ENCODE results near the gene DDAH1. TPM values are rescaled to one million over a fixed set of nuclear protein-coding genes. Genes with fewer than 3 reads are reported as not detected.

The DDAH1 gene
- total and polyA plus RNA-seq, 2 of the 4 experiments (the other 2 are of a cell fraction) = 78.0 to 94.5 TPM

GRCh38 chr1:85488126-85488525 is 23.2 kb upstream of the DDAH1 start:
- H2AK9ac ChIP-seq (replicated peaks; ENCODE audit: low read depth, low read length, poor library complexity) = no peak overlapping the region
- H3K56ac ChIP-seq (ENCODE audit: extremely low read depth, insufficient read depth, low read length) = no peak overlapping the region
- H3K18ac ChIP-seq (ENCODE audit: low read depth, low read length) = no peak overlapping the region
- TF ChIP-seq, protein P1, sequence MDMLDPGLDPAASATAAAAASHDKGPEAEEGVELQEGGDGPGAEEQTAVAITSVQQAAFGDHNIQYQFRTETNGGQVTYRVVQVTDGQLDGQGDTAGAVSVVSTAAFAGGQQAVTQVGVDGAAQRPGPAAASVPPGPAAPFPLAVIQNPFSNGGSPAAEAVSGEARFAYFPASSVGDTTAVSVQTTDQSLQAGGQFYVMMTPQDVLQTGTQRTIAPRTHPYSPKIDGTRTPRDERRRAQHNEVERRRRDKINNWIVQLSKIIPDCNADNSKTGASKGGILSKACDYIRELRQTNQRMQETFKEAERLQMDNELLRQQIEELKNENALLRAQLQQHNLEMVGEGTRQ (IDR thresholded peaks at IDR 0.05; ENCODE audit: low read depth, low read length) = no peak
- H2BK5ac ChIP-seq (ENCODE audit: low read depth, low read length, poor library complexity, severe bottlenecking) = no peak overlapping the region
- CTCF ChIA-PET = no interaction called here
- H3K9ac ChIP-seq (ENCODE audit: low read depth, low read length) = no peak overlapping the region
- H3K14ac ChIP-seq (replicated peaks; ENCODE audit: low read depth, low read length) = no peak overlapping the region
- H3K36me3 ChIP-seq (ENCODE audit: control insufficient read depth, insufficient read depth, low read length) = peaks cover 6% of the 10 kb centered on the region
- dilution Hi-C loops (cut with HindIII; ENCODE audit: low sequenced_read_pairs, unreplicated experiment) (no loop called here), in situ Hi-C loops (cut with MboI; ENCODE audit: low sequenced_read_pairs) (no loop called here), intact Hi-C loops (cut with micrococcal nuclease) (no loop called here)
- H3K27me3 ChIP-seq (ENCODE audit: control insufficient read depth, insufficient read depth, low read length) = no peaks in the 10 kb centered on the region
- H3K79me1 ChIP-seq (ENCODE audit: low read depth in 1 of 2, low read length in 2 of 2) = peaks cover 35 to 76% of the 10 kb centered on the region in 2 experiments
- no peaks in the 10 kb centered on the region for H3K9me3 ChIP-seq (ENCODE audit: control insufficient read depth, insufficient read depth, low read length)
- no peak overlapping the region for H3K4me2 ChIP-seq (ENCODE audit: low read depth, low read length)
- no peak overlapping the region for H3K4ac ChIP-seq (ENCODE audit: low read depth, low read length)
- H3K9me1 ChIP-seq (ENCODE audit: insufficient read depth, low read length) = peaks cover 3% of the 10 kb centered on the region
- no peak overlapping the region for H4K91ac ChIP-seq (ENCODE audit: insufficient read depth, low read depth, low read length)
- no peak overlapping the region for H3K27ac ChIP-seq (ENCODE audit: insufficient read depth, low read length)
- POLR2A ChIA-PET (ENCODE audit: unreplicated experiment) = no interaction called here
- no peak for ATAC-seq (ENCODE audit: low read depth)
- no peak overlapping the region for H2BK15ac ChIP-seq (ENCODE audit: low read depth, low read length)
- H3K23ac ChIP-seq (ENCODE audit: low read depth, low read length) = no peak overlapping the region
- no peak overlapping the region for H4K5ac ChIP-seq (ENCODE audit: low read depth, low read length)
- no TSS peak for BruUV-seq (replicated peaks)
- DNase-seq = no peak
- H4K20me1 ChIP-seq (ENCODE audit: insufficient read depth, low read length) = 0 out of 2 replicates have a peak, but pooled peaks cover 5% of the 10 kb centered on the region
- H4K8ac ChIP-seq (ENCODE audit: low read depth in 2 of 2, low read length in 2 of 2) = no peak overlapping the region
- no peak overlapping the region for H3K4me3 ChIP-seq (ENCODE audit: insufficient read depth, low read depth, low read length)
- H2BK20ac ChIP-seq (ENCODE audit: low read depth, low read length) = no peak overlapping the region
- no peak overlapping the region for H2AK5ac ChIP-seq (ENCODE audit: low read depth, low read length)
- WGBS, 2 experiments (ENCODE audit: extremely low coverage in 2 of 2, insufficient read length in 1 of 2) = no CpG with 5 or more reads among the region's 1 CpG
- H2AFZ ChIP-seq (replicated peaks; ENCODE audit: low read length, poor library complexity) = no peak overlapping the region
- no peaks in the 10 kb centered on the region; the same call in 1 of the 2 replicates for H3K4me1 ChIP-seq (ENCODE audit: control insufficient read depth, insufficient read depth, low read length)
- H2BK120ac ChIP-seq (ENCODE audit: low read depth, low read length) = no peak overlapping the region
